Kidney epithelial cell (primary cell): ENCODE data around the gene USP24. TPM values are rescaled to one million over a fixed set of nuclear protein-coding genes. Genes with fewer than 3 reads are reported as not detected.

Experiments
- DNase-seq: peaks from one replicate; pipeline ENCODE4 v3.0.0-alpha.2; 2010; ENCODE audit warnings: low read depth
- H3K27me3 ChIP-seq: 2 replicates; pipeline ENCODE4 v1.6.0; 2011; ENCODE audit warnings: low read length; ENCODE audit not compliant: control insufficient read depth, insufficient read depth
- H3K36me3 ChIP-seq: 2 replicates; pipeline ENCODE4 v1.5.1; 2011; ENCODE audit warnings: low read length; ENCODE audit not compliant: control insufficient read depth, insufficient read depth
- H3K4me3 ChIP-seq: 2 replicates; pipeline ENCODE4 v1.5.1; 2011; ENCODE audit warnings: low read depth, mild to moderate bottlenecking, control low read depth, low read length
- total RNA-seq: library from RNA; depleted of rRNA; stranded (reverse); fragments of >200 nt; gene quantifications from 2 replicates; pipeline ENCODE4 v1.2.3, GENCODE V29; 2015
- TF ChIP-seq, protein P1 (sequence below): IDR thresholded peaks from 2 replicates; pipeline ENCODE4 v1.5.1; 2011; ENCODE audit warnings: mild to moderate bottlenecking, moderate library complexity, low read length, control low read depth, inconsistent platforms; ENCODE audit not compliant: insufficient read depth, poor library complexity, severe bottlenecking

The USP24 gene
- total RNA-seq, 1 donor from 2014 or later = 27.2 TPM

DNA sequence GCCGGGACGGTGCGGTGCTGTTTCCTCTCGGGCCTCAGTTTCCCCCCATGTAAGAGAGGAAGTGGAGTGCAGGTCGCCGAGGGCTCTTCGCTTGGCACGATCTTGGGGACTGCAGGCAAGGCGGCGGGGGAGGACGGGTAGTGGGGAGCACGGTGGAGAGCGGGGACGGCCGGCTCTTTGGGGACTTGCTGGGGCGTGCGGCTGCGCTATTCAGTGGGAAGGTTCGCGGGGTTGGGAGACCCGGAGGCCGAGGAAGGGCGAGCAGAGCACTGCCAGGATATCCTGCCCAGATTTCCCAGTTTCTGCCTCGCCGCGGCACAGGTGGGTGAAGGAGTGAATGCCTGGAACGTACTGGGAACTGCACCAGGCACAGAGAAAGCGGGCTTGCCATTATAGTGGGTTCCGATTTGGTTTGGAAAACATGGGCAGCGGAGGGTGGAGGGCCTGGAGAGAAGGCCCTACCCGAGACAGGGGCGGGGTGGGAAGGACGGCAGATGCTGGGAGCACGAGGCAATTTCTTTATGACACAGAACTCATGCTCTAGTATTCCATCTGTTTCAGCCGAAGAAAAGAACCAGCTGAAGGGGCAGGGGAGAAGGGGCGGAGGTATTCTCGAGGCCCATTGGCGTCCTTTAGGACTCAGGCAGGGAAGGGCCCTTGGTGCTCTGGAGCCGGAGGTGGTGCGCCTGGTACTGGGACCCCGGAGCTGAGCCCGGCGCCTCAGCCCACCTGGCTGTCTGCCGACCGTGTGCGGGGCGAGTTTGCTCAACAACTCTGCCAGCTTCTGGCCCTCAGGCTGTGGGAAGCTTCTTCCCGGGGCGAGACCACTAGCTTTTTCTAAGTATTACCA is 174.9 kb downstream of the USP24 start:
- TF ChIP-seq, protein P1, sequence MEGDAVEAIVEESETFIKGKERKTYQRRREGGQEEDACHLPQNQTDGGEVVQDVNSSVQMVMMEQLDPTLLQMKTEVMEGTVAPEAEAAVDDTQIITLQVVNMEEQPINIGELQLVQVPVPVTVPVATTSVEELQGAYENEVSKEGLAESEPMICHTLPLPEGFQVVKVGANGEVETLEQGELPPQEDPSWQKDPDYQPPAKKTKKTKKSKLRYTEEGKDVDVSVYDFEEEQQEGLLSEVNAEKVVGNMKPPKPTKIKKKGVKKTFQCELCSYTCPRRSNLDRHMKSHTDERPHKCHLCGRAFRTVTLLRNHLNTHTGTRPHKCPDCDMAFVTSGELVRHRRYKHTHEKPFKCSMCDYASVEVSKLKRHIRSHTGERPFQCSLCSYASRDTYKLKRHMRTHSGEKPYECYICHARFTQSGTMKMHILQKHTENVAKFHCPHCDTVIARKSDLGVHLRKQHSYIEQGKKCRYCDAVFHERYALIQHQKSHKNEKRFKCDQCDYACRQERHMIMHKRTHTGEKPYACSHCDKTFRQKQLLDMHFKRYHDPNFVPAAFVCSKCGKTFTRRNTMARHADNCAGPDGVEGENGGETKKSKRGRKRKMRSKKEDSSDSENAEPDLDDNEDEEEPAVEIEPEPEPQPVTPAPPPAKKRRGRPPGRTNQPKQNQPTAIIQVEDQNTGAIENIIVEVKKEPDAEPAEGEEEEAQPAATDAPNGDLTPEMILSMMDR = no peak
- Histone ChIP-seq H3K36me3 (no peaks in the 10 kb centered on the region), H3K27me3 (peaks cover 17% of the 10 kb centered on the region), H3K4me3 (peak overlapping the region; percentile 52)
- DNase-seq = no peak

DNA sequence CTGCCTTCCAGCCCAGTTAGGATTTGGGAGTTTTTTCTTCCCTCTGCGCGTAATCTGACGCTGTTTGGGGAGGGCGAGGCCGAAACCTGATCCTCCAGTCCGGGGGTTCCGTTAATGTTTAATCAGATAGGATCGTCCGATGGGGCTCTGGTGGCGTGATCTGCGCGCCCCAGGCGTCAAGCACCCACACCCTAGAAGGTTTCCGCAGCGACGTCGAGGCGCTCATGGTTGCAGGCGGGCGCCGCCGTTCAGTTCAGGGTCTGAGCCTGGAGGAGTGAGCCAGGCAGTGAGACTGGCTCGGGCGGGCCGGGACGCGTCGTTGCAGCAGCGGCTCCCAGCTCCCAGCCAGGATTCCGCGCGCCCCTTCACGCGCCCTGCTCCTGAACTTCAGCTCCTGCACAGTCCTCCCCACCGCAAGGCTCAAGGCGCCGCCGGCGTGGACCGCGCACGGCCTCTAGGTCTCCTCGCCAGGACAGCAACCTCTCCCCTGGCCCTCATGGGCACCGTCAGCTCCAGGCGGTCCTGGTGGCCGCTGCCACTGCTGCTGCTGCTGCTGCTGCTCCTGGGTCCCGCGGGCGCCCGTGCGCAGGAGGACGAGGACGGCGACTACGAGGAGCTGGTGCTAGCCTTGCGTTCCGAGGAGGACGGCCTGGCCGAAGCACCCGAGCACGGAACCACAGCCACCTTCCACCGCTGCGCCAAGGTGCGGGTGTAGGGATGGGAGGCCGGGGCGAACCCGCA is 175.7 kb downstream of the USP24 start, which contains the start of gene PCSK9:
Gene PCSK9 (plus strand): TSS at position 207 of the 741 bp plus-strand sequence. CDS start 290 bp downstream, at position 497.
- no peak for DNase-seq
- Histone ChIP-seq H3K27me3 (peaks cover 22% of the 10 kb centered on the region), H3K36me3 (no peaks in the 10 kb centered on the region), H3K4me3 (peak within 1 kb of the TSS; percentile 52)
- TF ChIP-seq, protein P1 = no peak

DNA sequence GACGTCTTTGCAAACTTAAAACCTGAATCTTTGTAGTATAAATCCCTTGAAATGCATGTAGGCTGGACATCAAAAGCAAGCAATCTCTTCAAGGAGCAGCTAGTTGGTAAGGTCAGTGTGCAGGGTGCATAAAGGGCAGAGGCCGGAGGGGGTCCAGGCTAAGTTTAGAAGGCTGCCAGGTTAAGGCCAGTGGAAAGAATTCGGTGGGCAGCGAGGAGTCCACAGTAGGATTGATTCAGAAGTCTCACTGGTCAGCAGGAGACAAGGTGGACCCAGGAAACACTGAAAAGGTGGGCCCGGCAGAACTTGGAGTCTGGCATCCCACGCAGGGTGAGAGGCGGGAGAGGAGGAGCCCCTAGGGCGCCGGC is 176.2 kb downstream of the USP24 start:
- peaks cover 23% of the 10 kb centered on the region for H3K27me3 ChIP-seq
- TF ChIP-seq, protein P1 = no peak
- no peaks in the 10 kb centered on the region for H3K36me3 ChIP-seq
- no peak for DNase-seq
- peak overlapping the region; percentile 52 for H3K4me3 ChIP-seq

DNA sequence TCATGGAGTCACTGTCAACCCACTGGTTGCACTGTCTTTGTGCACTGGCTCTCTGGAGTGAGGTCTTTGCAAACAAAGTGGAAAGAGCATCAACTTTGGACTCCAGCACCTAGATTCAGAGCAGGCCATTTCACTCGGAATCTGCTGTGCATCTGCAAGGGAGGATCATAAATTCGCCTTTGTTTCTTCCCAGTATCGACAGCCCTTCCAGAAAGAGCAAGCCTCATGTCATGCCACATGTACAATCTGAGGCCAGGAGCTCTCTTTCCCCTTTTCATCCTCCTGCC is 176.7 kb downstream of the USP24 start:
- peaks cover 28% of the 10 kb centered on the region for H3K27me3 ChIP-seq
- DNase-seq = no peak
- H3K36me3 ChIP-seq = no peaks in the 10 kb centered on the region
- TF ChIP-seq, protein P1 = no peak
- no peak overlapping the region for H3K4me3 ChIP-seq

DNA sequence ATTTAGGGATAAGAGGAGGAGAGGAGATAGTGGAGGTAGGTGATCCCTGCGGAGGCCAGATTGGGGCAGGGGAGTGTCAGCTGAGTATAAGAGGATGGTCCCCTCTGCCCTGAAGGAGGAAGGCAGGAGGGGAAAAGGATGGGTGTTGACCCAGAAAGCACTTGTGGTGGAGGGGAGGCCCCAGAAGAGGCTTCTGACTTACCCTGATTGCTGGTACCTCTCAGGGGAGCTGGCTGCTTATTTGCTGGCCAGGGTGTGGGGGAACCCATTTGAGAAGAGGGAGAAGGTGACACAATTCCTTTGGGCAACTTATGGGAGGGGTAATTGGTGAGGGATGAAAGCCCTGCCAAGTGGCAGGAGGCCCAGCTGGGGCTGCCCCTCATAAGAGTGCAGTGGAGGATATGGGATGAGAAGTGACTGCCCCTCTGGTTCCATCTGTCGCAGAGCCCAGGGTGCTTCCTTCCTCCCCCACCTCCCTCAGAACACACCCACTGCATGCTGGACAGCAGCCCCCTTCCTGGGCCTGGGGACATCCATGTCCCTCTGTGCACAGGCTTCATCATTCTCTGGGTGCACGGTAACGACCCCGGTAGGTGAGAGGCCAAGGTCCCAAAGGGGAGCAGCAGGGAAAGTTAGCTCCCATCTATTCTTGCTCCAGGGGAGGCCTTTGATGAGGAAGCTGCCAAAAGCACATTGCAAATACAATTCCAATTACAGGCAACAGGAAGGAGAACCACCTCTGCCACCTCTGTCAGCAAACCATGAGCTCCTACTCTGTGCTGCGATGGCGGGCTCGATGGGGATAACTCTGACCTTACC is 177.2 kb downstream of the USP24 start:
- Histone ChIP-seq H3K27me3 (peaks cover 32% of the 10 kb centered on the region), H3K4me3 (no peak overlapping the region), H3K36me3 (no peaks in the 10 kb centered on the region)
- no peak for DNase-seq
- TF ChIP-seq, protein P1 = no peak
